H9 (cell line): ENCODE data around the gene KIAA1958. TPM values are rescaled to one million over a fixed set of nuclear protein-coding genes. Genes with fewer than 3 reads are reported as not detected.

Experiments used
- DNase-seq: peaks from one replicate; pipeline ENCODE4 v3.0.0-alpha.2; 2017
- H2AFZ ChIP-seq: one replicate; pipeline ENCODE4 v1.6.1; 2013; ENCODE audit warnings: mild to moderate bottlenecking, low read length, control low read depth, moderate library complexity
- H2AK5ac ChIP-seq: 2 replicates; pipeline ENCODE4 v1.6.1; 2013; ENCODE audit warnings: low read length, control low read depth, mixed read lengths; ENCODE audit not compliant: insufficient read length
- H2BK120ac ChIP-seq: one replicate; pipeline ENCODE4 v1.6.1; 2013; ENCODE audit warnings: low read depth, mild to moderate bottlenecking, low read length, control low read depth, inconsistent platforms; ENCODE audit not compliant: poor library complexity, severe bottlenecking
- H2BK12ac ChIP-seq: 2 replicates; pipeline ENCODE4 v1.6.1; 2013; ENCODE audit warnings: low read length, control low read depth, mixed read lengths, low read depth; ENCODE audit not compliant: insufficient read length
- H2BK15ac ChIP-seq: 2 replicates; pipeline ENCODE4 v1.6.1; 2013; ENCODE audit warnings: low read depth, low read length, control low read depth
- H2BK20ac ChIP-seq: one replicate; pipeline ENCODE4 v1.6.1; 2013; ENCODE audit warnings: low read depth, mild to moderate bottlenecking, low read length, control low read depth, inconsistent platforms; ENCODE audit not compliant: poor library complexity, severe bottlenecking
- H2BK5ac ChIP-seq: 2 replicates; pipeline ENCODE4 v1.6.1; 2013; ENCODE audit warnings: low read length, control low read depth, mixed read lengths; ENCODE audit not compliant: insufficient read length
- H3K14ac ChIP-seq: 2 replicates; pipeline ENCODE4 v1.6.1; 2013; ENCODE audit warnings: low read length, control low read depth; ENCODE audit not compliant: insufficient read depth
- H3K18ac ChIP-seq: 2 replicates; pipeline ENCODE4 v1.6.1; 2013; ENCODE audit warnings: low read depth, mild to moderate bottlenecking, mixed read lengths, low read length, control low read depth; ENCODE audit not compliant: insufficient read length
- H3K23ac ChIP-seq: 2 replicates; pipeline ENCODE4 v1.6.1; 2013; ENCODE audit warnings: low read length, control low read depth, mixed read lengths, low read depth; ENCODE audit not compliant: insufficient read length
- H3K23me2 ChIP-seq: 2 replicates; pipeline ENCODE4 v1.6.1; 2013; ENCODE audit warnings: low read depth, mild to moderate bottlenecking, mixed read lengths, low read length, control low read depth; ENCODE audit not compliant: insufficient read length, poor library complexity, severe bottlenecking
- H3K27ac ChIP-seq: 2 replicates; pipeline ENCODE4 v1.5.1; 2013; ENCODE audit warnings: low read length, control low read depth, mixed read lengths, low read depth; ENCODE audit not compliant: insufficient read length
- H3K27me3 ChIP-seq: 2 replicates; pipeline ENCODE4 v1.6.1; 2013; ENCODE audit warnings: low read length, control low read depth, inconsistent platforms; ENCODE audit not compliant: insufficient read depth
- H3K4ac ChIP-seq: 2 replicates; pipeline ENCODE4 v1.6.1; 2013; ENCODE audit warnings: low read depth, mild to moderate bottlenecking, control low read depth, inconsistent platforms, low read length, moderate library complexity
- H3K4me1 ChIP-seq: 2 replicates; pipeline ENCODE4 v1.6.1; 2013; ENCODE audit warnings: low read length, control low read depth, inconsistent platforms; ENCODE audit not compliant: insufficient read depth
- H3K4me2 ChIP-seq: 2 replicates; pipeline ENCODE4 v1.6.1; 2013; ENCODE audit warnings: low read length, control low read depth, mixed read lengths; ENCODE audit not compliant: insufficient read length, insufficient read depth
- H3K56ac ChIP-seq: 2 replicates; pipeline ENCODE4 v1.6.1; 2013; ENCODE audit warnings: low read depth, mild to moderate bottlenecking, mixed read lengths, low read length, control low read depth; ENCODE audit not compliant: insufficient read length
- H3K79me1 ChIP-seq: 2 replicates; pipeline ENCODE4 v1.6.1; 2013; ENCODE audit warnings: low read depth, mild to moderate bottlenecking, moderate library complexity, low read length, control low read depth, inconsistent platforms; ENCODE audit not compliant: insufficient read depth, poor library complexity, severe bottlenecking
- H3K79me2 ChIP-seq: 2 replicates; pipeline ENCODE4 v1.6.1; 2013; ENCODE audit warnings: low read length, control low read depth, inconsistent platforms; ENCODE audit not compliant: insufficient read depth
- H3K9ac ChIP-seq: 2 replicates; pipeline ENCODE4 v1.6.1; 2013; ENCODE audit warnings: low read length, control low read depth, mixed read lengths; ENCODE audit not compliant: insufficient read length; ENCODE audit errors: extremely low read depth
- H3K9me3 ChIP-seq: one replicate; pipeline ENCODE4 v1.6.1; 2013; ENCODE audit warnings: low read depth, low read length, inconsistent platforms; ENCODE audit not compliant: control insufficient read depth
- H3T11ph ChIP-seq: one replicate; pipeline ENCODE4 v1.6.1; 2013; ENCODE audit warnings: mild to moderate bottlenecking, low read length, control low read depth, inconsistent platforms
- H4K20me1 ChIP-seq: one replicate; pipeline ENCODE4 v1.6.1; 2013; ENCODE audit not compliant: control insufficient read depth, insufficient read length, insufficient read depth
- H4K5ac ChIP-seq: 2 replicates; pipeline ENCODE4 v1.6.1; 2013; ENCODE audit warnings: low read depth, mild to moderate bottlenecking, mixed read lengths, low read length, control low read depth; ENCODE audit not compliant: insufficient read length
- H4K8ac ChIP-seq: replicated peaks from 2 replicates; pipeline ENCODE4 v1.6.1; 2013; ENCODE audit warnings: low read length, control low read depth, mixed read lengths, low read depth; ENCODE audit not compliant: insufficient read length
- H4K91ac ChIP-seq: 2 replicates; pipeline ENCODE4 v1.6.1; 2013; ENCODE audit warnings: low read depth, mild to moderate bottlenecking, moderate library complexity, mixed read lengths, low read length, control low read depth; ENCODE audit not compliant: insufficient read length
- H3K27ac Mint-ChIP-seq, 3 experiments: 2 replicates in 2 of 3; 3 replicates in 1 of 3; pipeline ENCODE4 v1.8.0; 2020 to 2021; ENCODE audit warnings: mixed read lengths in 3 of 3, mild to moderate bottlenecking in 1 of 3, moderate library complexity in 1 of 3
- H3K27me3 Mint-ChIP-seq: 2 replicates; pipeline ENCODE4 v1.8.0; 2021; ENCODE audit warnings: low read depth, mild to moderate bottlenecking, moderate library complexity, mixed read lengths
- H3K36me3 Mint-ChIP-seq, 3 experiments: 2 replicates in 2 of 3; 3 replicates in 1 of 3; pipeline ENCODE4 v1.8.0; 2020 to 2021; ENCODE audit warnings: low read depth in 3 of 3, mixed read lengths in 3 of 3; ENCODE audit not compliant: insufficient read depth in 1 of 3
- H3K4me1 Mint-ChIP-seq, 2 experiments: 2 replicates each; pipeline ENCODE4 v1.8.0; 2020; ENCODE audit warnings: mixed read lengths in 2 of 2
- H3K4me3 Mint-ChIP-seq, 2 experiments: 2 replicates in 1 of 2; 3 replicates in 1 of 2; pipeline ENCODE4 v1.8.0; 2020 to 2021; ENCODE audit warnings: mild to moderate bottlenecking in 2 of 2, mixed read lengths in 2 of 2, moderate library complexity in 1 of 2
- H3K9me3 Mint-ChIP-seq, 2 experiments: 2 replicates in 1 of 2; 3 replicates in 1 of 2; pipeline ENCODE4 v1.8.0; 2020; ENCODE audit warnings: mild to moderate bottlenecking in 2 of 2, mixed read lengths in 2 of 2, moderate library complexity in 1 of 2
- WGBS: extraction: QIAGEN DNeasy Blood & Tissue Kit; methylation state at CpG from one replicate; pipeline ENCODE4 v1.1.7; 2013; ENCODE audit warnings: missing lambda C conversion rate, low lambda C conversion rate, mixed read lengths; ENCODE audit not compliant: insufficient read length; ENCODE audit errors: extremely low coverage; 5-methylcytosine and 5-hydroxymethylcytosine counted together
- total RNA-seq: library from RNA; stranded (reverse); gene quantifications from 2 replicates; pipeline ENCODE4 v1.2.1, GENCODE V29; 2021
- TF ChIP-seq, protein P1 (sequence below): fragments of 200-600 bp; sonication (generic); conservative IDR thresholded peaks from 3 replicates; pipeline ENCODE4 v1.8.0; 2021; ENCODE audit warnings: antibody characterized with exemption, mild to moderate bottlenecking

The KIAA1958 gene
- total RNA-seq, 1 experiment from 2014 or later = 34.0 TPM

DNA sequence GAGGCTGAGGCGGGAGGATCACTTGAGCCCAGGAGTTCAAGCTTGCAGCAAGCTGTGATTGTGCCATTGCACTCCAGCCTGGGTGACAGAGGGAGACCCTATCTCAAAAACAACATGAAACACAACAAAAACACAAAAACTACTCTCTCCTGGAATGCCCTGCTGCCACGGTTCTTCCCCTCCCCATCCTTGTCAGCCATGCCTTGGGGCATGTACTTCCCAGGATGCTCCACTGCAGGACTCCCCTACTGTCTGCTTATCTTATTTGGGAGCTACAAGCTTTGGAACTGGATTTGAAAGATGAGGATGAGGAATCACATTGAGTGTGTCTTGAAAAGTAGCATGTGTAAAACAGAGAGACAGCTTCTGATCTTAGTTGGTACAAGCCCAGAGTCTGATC, 40.1 kb upstream of the KIAA1958 start:
- no peak overlapping the region for H4K8ac ChIP-seq
- no peak overlapping the region for H2BK20ac ChIP-seq
- H3K9me3 ChIP-seq = no peaks in the 10 kb centered on the region
- no peak overlapping the region for H3K14ac ChIP-seq
- no peak overlapping the region for H3K4ac ChIP-seq
- H3K9ac ChIP-seq = no peak overlapping the region
- no peak overlapping the region for H2BK12ac ChIP-seq
- H3K4me1 Mint-ChIP-seq = no peaks in the 10 kb centered on the region
- no peak overlapping the region for H2BK15ac ChIP-seq
- H4K20me1 ChIP-seq = no peaks in the 10 kb centered on the region
- H3K4me3 Mint-ChIP-seq = no peak overlapping the region
- no peak overlapping the region for H3T11ph ChIP-seq
- H3K23me2 ChIP-seq = no peaks in the 10 kb centered on the region
- no peak overlapping the region for H3K27ac Mint-ChIP-seq
- H3K9me3 Mint-ChIP-seq = no peaks in the 10 kb centered on the region
- no peaks in the 10 kb centered on the region for H3K79me1 ChIP-seq
- no peaks in the 10 kb centered on the region for H3K4me1 ChIP-seq
- no peak overlapping the region for H3K23ac ChIP-seq
- H3K79me2 ChIP-seq = no peaks in the 10 kb centered on the region
- no peak overlapping the region for H2BK120ac ChIP-seq
- no peak overlapping the region for H3K27ac ChIP-seq
- WGBS = no CpG with 5 or more reads among the region's 2 CpGs
- H3K27me3 ChIP-seq = no peaks in the 10 kb centered on the region
- no peak for DNase-seq
- H4K5ac ChIP-seq = no peak overlapping the region
- no peak overlapping the region for H3K4me2 ChIP-seq
- TF ChIP-seq, protein P1, sequence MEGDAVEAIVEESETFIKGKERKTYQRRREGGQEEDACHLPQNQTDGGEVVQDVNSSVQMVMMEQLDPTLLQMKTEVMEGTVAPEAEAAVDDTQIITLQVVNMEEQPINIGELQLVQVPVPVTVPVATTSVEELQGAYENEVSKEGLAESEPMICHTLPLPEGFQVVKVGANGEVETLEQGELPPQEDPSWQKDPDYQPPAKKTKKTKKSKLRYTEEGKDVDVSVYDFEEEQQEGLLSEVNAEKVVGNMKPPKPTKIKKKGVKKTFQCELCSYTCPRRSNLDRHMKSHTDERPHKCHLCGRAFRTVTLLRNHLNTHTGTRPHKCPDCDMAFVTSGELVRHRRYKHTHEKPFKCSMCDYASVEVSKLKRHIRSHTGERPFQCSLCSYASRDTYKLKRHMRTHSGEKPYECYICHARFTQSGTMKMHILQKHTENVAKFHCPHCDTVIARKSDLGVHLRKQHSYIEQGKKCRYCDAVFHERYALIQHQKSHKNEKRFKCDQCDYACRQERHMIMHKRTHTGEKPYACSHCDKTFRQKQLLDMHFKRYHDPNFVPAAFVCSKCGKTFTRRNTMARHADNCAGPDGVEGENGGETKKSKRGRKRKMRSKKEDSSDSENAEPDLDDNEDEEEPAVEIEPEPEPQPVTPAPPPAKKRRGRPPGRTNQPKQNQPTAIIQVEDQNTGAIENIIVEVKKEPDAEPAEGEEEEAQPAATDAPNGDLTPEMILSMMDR = no peak
- H2AK5ac ChIP-seq = no peak overlapping the region
- H4K91ac ChIP-seq = no peak overlapping the region
- H3K27me3 Mint-ChIP-seq = no peaks in the 10 kb centered on the region
- H3K56ac ChIP-seq = no peak overlapping the region
- H2BK5ac ChIP-seq = no peak overlapping the region
- peaks cover 0 to 2% (median 0%) of the 10 kb centered on the region in 3 experiments; a peak in 4 of 7 replicates for H3K36me3 Mint-ChIP-seq
- H3K18ac ChIP-seq = no peak overlapping the region
- no peak overlapping the region for H2AFZ ChIP-seq
